GM23338 (cell line): ENCODE data around the gene AFAP1. TPM values are rescaled to one million over a fixed set of nuclear protein-coding genes. Genes with fewer than 3 reads are reported as not detected.

Source experiments
- ATAC-seq: fragments of 200-7000 bp; cut with Tn5 transposase; 3 replicates; pipeline ENCODE4 v1.9.1; 2020
- DNase-seq: peaks from one replicate; pipeline ENCODE4 v3.0.0-alpha.2; 2015; ENCODE audit warnings: low spot score
- H2AFZ ChIP-seq: fragments of 200-600 bp; sonication (generic); 2 replicates; pipeline ENCODE4 v1.8.0; 2016; ENCODE audit warnings: antibody characterized with exemption, mild to moderate bottlenecking, moderate library complexity
- H3F3A ChIP-seq: fragments of 200-600 bp; sonication (generic); replicated peaks from 2 replicates; pipeline ENCODE4 v1.8.0; 2017; ENCODE audit warnings: antibody characterized with exemption, mixed run types, low read depth
- H3K27ac ChIP-seq: fragments of 200-600 bp; sonication (generic); 2 replicates; pipeline ENCODE4 v1.6.1; 2016; ENCODE audit warnings: low read depth
- H3K27me3 ChIP-seq: fragments of 200-600 bp; sonication (generic); 2 replicates; pipeline ENCODE4 v1.8.0; 2016; ENCODE audit warnings: mild to moderate bottlenecking, mixed run types, moderate library complexity; ENCODE audit not compliant: insufficient read depth
- H3K36me3 ChIP-seq: fragments of 200-600 bp; sonication (generic); 2 replicates; pipeline ENCODE4 v1.8.0; 2016; ENCODE audit warnings: mild to moderate bottlenecking; ENCODE audit not compliant: insufficient read depth
- H3K4me1 ChIP-seq: fragments of 200-600 bp; sonication (generic); 2 replicates; pipeline ENCODE4 v1.8.0; 2016; ENCODE audit warnings: mild to moderate bottlenecking, moderate library complexity; ENCODE audit not compliant: insufficient read depth
- H3K4me2 ChIP-seq: fragments of 200-600 bp; sonication (generic); 2 replicates; pipeline ENCODE4 v1.7.1; 2017; ENCODE audit warnings: mixed run types
- H3K4me3 ChIP-seq: fragments of 200-600 bp; sonication (generic); 2 replicates; pipeline ENCODE4 v1.6.1; 2016; ENCODE audit warnings: mixed run types
- H3K79me2 ChIP-seq: fragments of 200-600 bp; sonication (generic); replicated peaks from 2 replicates; pipeline ENCODE4 v1.8.0; 2017; ENCODE audit warnings: mild to moderate bottlenecking; ENCODE audit not compliant: insufficient read depth
- H3K9me2 ChIP-seq: fragments of 200-600 bp; sonication (generic); 2 replicates; pipeline ENCODE4 v1.8.0; 2017; ENCODE audit not compliant: insufficient read depth
- H4K20me1 ChIP-seq: fragments of 200-600 bp; sonication (generic); replicated peaks from 2 replicates; pipeline ENCODE4 v1.8.0; 2017; ENCODE audit warnings: mild to moderate bottlenecking; ENCODE audit not compliant: insufficient read depth
- H3K27ac Mint-ChIP-seq: 2 replicates; pipeline ENCODE4 v1.8.0; 2020; ENCODE audit warnings: inconsistent platforms, mild to moderate bottlenecking, moderate library complexity, mixed read lengths
- H3K27me3 Mint-ChIP-seq: 3 replicates; pipeline ENCODE4 v1.8.0; 2022; ENCODE audit warnings: low read depth, mild to moderate bottlenecking, moderate library complexity, mixed read lengths, inconsistent platforms; ENCODE audit not compliant: insufficient read depth, poor library complexity
- H3K36me3 Mint-ChIP-seq: 3 replicates; pipeline ENCODE4 v1.8.0; 2021; ENCODE audit warnings: low read depth, mild to moderate bottlenecking, inconsistent platforms, moderate library complexity, mixed read lengths
- H3K4me1 Mint-ChIP-seq: 3 replicates; pipeline ENCODE4 v1.8.0; 2020; ENCODE audit warnings: mild to moderate bottlenecking, inconsistent platforms, mixed read lengths
- H3K4me3 Mint-ChIP-seq: 3 replicates; pipeline ENCODE4 v1.8.0; 2021; ENCODE audit warnings: moderate library complexity, mild to moderate bottlenecking, inconsistent platforms, mixed read lengths
- H3K9me3 Mint-ChIP-seq: 3 replicates; pipeline ENCODE4 v1.8.0; 2020; ENCODE audit warnings: moderate library complexity, mild to moderate bottlenecking, inconsistent platforms, mixed read lengths
- CREB1 ChIP-seq: fragments of 250-450 bp; sonication (Bioruptor Pico); IDR thresholded peaks from 2 replicates; pipeline ENCODE4 v1.5.0; 2020; ENCODE audit warnings: low read depth, mild to moderate bottlenecking, moderate library complexity
- ETS1 ChIP-seq: IDR thresholded peaks from 2 replicates; pipeline ENCODE4 v1.6.1; 2016; ENCODE audit warnings: antibody characterized with exemption
- ZNF462 ChIP-seq: fragments of 250-450 bp; sonication (Bioruptor Pico); IDR thresholded peaks from 2 replicates; pipeline ENCODE4 v1.5.0; 2020; ENCODE audit warnings: mild to moderate bottlenecking, moderate library complexity
- polyA plus RNA-seq: library from polyadenylated mRNA; unstranded; fragments of >200 nt; fragmentation: Nextera tagmentation; extraction: Ambion mirVana; gene quantifications from 2 replicates; pipeline ENCODE4 v1.2.1, GENCODE V29; 2016
- total RNA-seq: library from RNA; depleted of rRNA; stranded (reverse); fragments of >200 nt; shearing (Covaris generic); gene quantifications from 2 replicates; pipeline ENCODE4 v1.2.3, GENCODE V29; 2014

Gene AFAP1
- total and polyA plus RNA-seq, 2 experiments from 2014 or later = 6.5 to 21.5 TPM

GRCh38 chr4:7735961-7736360, 203.7 kb downstream of the AFAP1 start (continued):
- TF ChIP-seq ZNF462 (CRISPR knock-in tag) = no peak

GRCh38 chr4:7735395-7735794, 204.3 kb downstream of the AFAP1 start:
- no peak overlapping the region for H3K4me3 Mint-ChIP-seq
- Histone ChIP-seq H3K4me1 (no peaks in the 10 kb centered on the region), H3K9me2 (no peaks in the 10 kb centered on the region), H3K36me3 (no peaks in the 10 kb centered on the region), H2AFZ (no peak overlapping the region), H3K79me2 (no peaks in the 10 kb centered on the region), H3F3A (no peaks in the 10 kb centered on the region), H3K4me2 (no peak overlapping the region), H3K27ac (no peak overlapping the region), H4K20me1 (no peaks in the 10 kb centered on the region), H3K27me3 (no peaks in the 10 kb centered on the region), H3K4me3 (no peak overlapping the region)
- no peaks in the 10 kb centered on the region for H3K4me1 Mint-ChIP-seq
- TF ChIP-seq CREB1 (CRISPR knock-in tag) = no peak
- no peak for TF ChIP-seq ETS1
- no peak for DNase-seq
- peaks cover 2% of the 10 kb centered on the region for H3K27me3 Mint-ChIP-seq
- no peak overlapping the region for H3K27ac Mint-ChIP-seq
- no peak for ATAC-seq
- H3K36me3 Mint-ChIP-seq = no peaks in the 10 kb centered on the region; the same call in 2 of the 3 replicates
- no peaks in the 10 kb centered on the region for H3K9me3 Mint-ChIP-seq
